H9 (cell line): ENCODE data around the gene GALNT13. TPM values are rescaled to one million over a fixed set of nuclear protein-coding genes. Genes with fewer than 3 reads are reported as not detected.
A peak's percentile ranks its signal among the peaks of the same experiment; 100 is the strongest.

Source experiments
- DNase-seq: peaks from one replicate; pipeline ENCODE4 v3.0.0-alpha.2; 2017
- H2AFZ ChIP-seq: one replicate; pipeline ENCODE4 v1.6.1; 2013; ENCODE audit warnings: mild to moderate bottlenecking, low read length, control low read depth, moderate library complexity
- H2AK5ac ChIP-seq: 2 replicates; pipeline ENCODE4 v1.6.1; 2013; ENCODE audit warnings: low read length, control low read depth, mixed read lengths; ENCODE audit not compliant: insufficient read length
- H2BK120ac ChIP-seq: one replicate; pipeline ENCODE4 v1.6.1; 2013; ENCODE audit warnings: low read depth, mild to moderate bottlenecking, low read length, control low read depth, inconsistent platforms; ENCODE audit not compliant: poor library complexity, severe bottlenecking
- H2BK12ac ChIP-seq: 2 replicates; pipeline ENCODE4 v1.6.1; 2013; ENCODE audit warnings: low read length, control low read depth, mixed read lengths, low read depth; ENCODE audit not compliant: insufficient read length
- H2BK15ac ChIP-seq: 2 replicates; pipeline ENCODE4 v1.6.1; 2013; ENCODE audit warnings: low read depth, low read length, control low read depth
- H2BK20ac ChIP-seq: one replicate; pipeline ENCODE4 v1.6.1; 2013; ENCODE audit warnings: low read depth, mild to moderate bottlenecking, low read length, control low read depth, inconsistent platforms; ENCODE audit not compliant: poor library complexity, severe bottlenecking
- H2BK5ac ChIP-seq: 2 replicates; pipeline ENCODE4 v1.6.1; 2013; ENCODE audit warnings: low read length, control low read depth, mixed read lengths; ENCODE audit not compliant: insufficient read length
- H3K14ac ChIP-seq: 2 replicates; pipeline ENCODE4 v1.6.1; 2013; ENCODE audit warnings: low read length, control low read depth; ENCODE audit not compliant: insufficient read depth
- H3K18ac ChIP-seq: 2 replicates; pipeline ENCODE4 v1.6.1; 2013; ENCODE audit warnings: low read depth, mild to moderate bottlenecking, mixed read lengths, low read length, control low read depth; ENCODE audit not compliant: insufficient read length
- H3K23ac ChIP-seq: 2 replicates; pipeline ENCODE4 v1.6.1; 2013; ENCODE audit warnings: low read length, control low read depth, mixed read lengths, low read depth; ENCODE audit not compliant: insufficient read length
- H3K23me2 ChIP-seq: 2 replicates; pipeline ENCODE4 v1.6.1; 2013; ENCODE audit warnings: low read depth, mild to moderate bottlenecking, mixed read lengths, low read length, control low read depth; ENCODE audit not compliant: insufficient read length, poor library complexity, severe bottlenecking
- H3K27ac ChIP-seq: 2 replicates; pipeline ENCODE4 v1.5.1; 2013; ENCODE audit warnings: low read length, control low read depth, mixed read lengths, low read depth; ENCODE audit not compliant: insufficient read length
- H3K27me3 ChIP-seq: 2 replicates; pipeline ENCODE4 v1.6.1; 2013; ENCODE audit warnings: low read length, control low read depth, inconsistent platforms; ENCODE audit not compliant: insufficient read depth
- H3K4ac ChIP-seq: 2 replicates; pipeline ENCODE4 v1.6.1; 2013; ENCODE audit warnings: low read depth, mild to moderate bottlenecking, control low read depth, inconsistent platforms, low read length, moderate library complexity
- H3K4me1 ChIP-seq: 2 replicates; pipeline ENCODE4 v1.6.1; 2013; ENCODE audit warnings: low read length, control low read depth, inconsistent platforms; ENCODE audit not compliant: insufficient read depth
- H3K4me2 ChIP-seq: 2 replicates; pipeline ENCODE4 v1.6.1; 2013; ENCODE audit warnings: low read length, control low read depth, mixed read lengths; ENCODE audit not compliant: insufficient read length, insufficient read depth
- H3K56ac ChIP-seq: 2 replicates; pipeline ENCODE4 v1.6.1; 2013; ENCODE audit warnings: low read depth, mild to moderate bottlenecking, mixed read lengths, low read length, control low read depth; ENCODE audit not compliant: insufficient read length
- H3K79me1 ChIP-seq: 2 replicates; pipeline ENCODE4 v1.6.1; 2013; ENCODE audit warnings: low read depth, mild to moderate bottlenecking, moderate library complexity, low read length, control low read depth, inconsistent platforms; ENCODE audit not compliant: insufficient read depth, poor library complexity, severe bottlenecking
- H3K79me2 ChIP-seq: 2 replicates; pipeline ENCODE4 v1.6.1; 2013; ENCODE audit warnings: low read length, control low read depth, inconsistent platforms; ENCODE audit not compliant: insufficient read depth
- H3K9ac ChIP-seq: 2 replicates; pipeline ENCODE4 v1.6.1; 2013; ENCODE audit warnings: low read length, control low read depth, mixed read lengths; ENCODE audit not compliant: insufficient read length; ENCODE audit errors: extremely low read depth
- H3K9me3 ChIP-seq: one replicate; pipeline ENCODE4 v1.6.1; 2013; ENCODE audit warnings: low read depth, low read length, inconsistent platforms; ENCODE audit not compliant: control insufficient read depth
- H3T11ph ChIP-seq: one replicate; pipeline ENCODE4 v1.6.1; 2013; ENCODE audit warnings: mild to moderate bottlenecking, low read length, control low read depth, inconsistent platforms
- H4K20me1 ChIP-seq: one replicate; pipeline ENCODE4 v1.6.1; 2013; ENCODE audit not compliant: control insufficient read depth, insufficient read length, insufficient read depth
- H4K5ac ChIP-seq: 2 replicates; pipeline ENCODE4 v1.6.1; 2013; ENCODE audit warnings: low read depth, mild to moderate bottlenecking, mixed read lengths, low read length, control low read depth; ENCODE audit not compliant: insufficient read length
- H4K8ac ChIP-seq: replicated peaks from 2 replicates; pipeline ENCODE4 v1.6.1; 2013; ENCODE audit warnings: low read length, control low read depth, mixed read lengths, low read depth; ENCODE audit not compliant: insufficient read length
- H4K91ac ChIP-seq: 2 replicates; pipeline ENCODE4 v1.6.1; 2013; ENCODE audit warnings: low read depth, mild to moderate bottlenecking, moderate library complexity, mixed read lengths, low read length, control low read depth; ENCODE audit not compliant: insufficient read length
- H3K27ac Mint-ChIP-seq, 3 experiments: 2 replicates in 2 of 3; 3 replicates in 1 of 3; pipeline ENCODE4 v1.8.0; 2020 to 2021; ENCODE audit warnings: mixed read lengths in 3 of 3, mild to moderate bottlenecking in 1 of 3, moderate library complexity in 1 of 3
- H3K27me3 Mint-ChIP-seq: 2 replicates; pipeline ENCODE4 v1.8.0; 2021; ENCODE audit warnings: low read depth, mild to moderate bottlenecking, moderate library complexity, mixed read lengths
- H3K36me3 Mint-ChIP-seq, 3 experiments: 2 replicates in 2 of 3; 3 replicates in 1 of 3; pipeline ENCODE4 v1.8.0; 2020 to 2021; ENCODE audit warnings: low read depth in 3 of 3, mixed read lengths in 3 of 3; ENCODE audit not compliant: insufficient read depth in 1 of 3
- H3K4me1 Mint-ChIP-seq, 2 experiments: 2 replicates each; pipeline ENCODE4 v1.8.0; 2020; ENCODE audit warnings: mixed read lengths in 2 of 2
- H3K4me3 Mint-ChIP-seq, 2 experiments: 2 replicates in 1 of 2; 3 replicates in 1 of 2; pipeline ENCODE4 v1.8.0; 2020 to 2021; ENCODE audit warnings: mild to moderate bottlenecking in 2 of 2, mixed read lengths in 2 of 2, moderate library complexity in 1 of 2
- H3K9me3 Mint-ChIP-seq, 2 experiments: 2 replicates in 1 of 2; 3 replicates in 1 of 2; pipeline ENCODE4 v1.8.0; 2020; ENCODE audit warnings: mild to moderate bottlenecking in 2 of 2, mixed read lengths in 2 of 2, moderate library complexity in 1 of 2
- CTCF ChIP-seq: fragments of 200-600 bp; sonication (generic); conservative IDR thresholded peaks from 3 replicates; pipeline ENCODE4 v1.8.0; 2021; ENCODE audit warnings: antibody characterized with exemption, mild to moderate bottlenecking
- WGBS: extraction: QIAGEN DNeasy Blood & Tissue Kit; methylation state at CpG from one replicate; pipeline ENCODE4 v1.1.7; 2013; ENCODE audit warnings: missing lambda C conversion rate, low lambda C conversion rate, mixed read lengths; ENCODE audit not compliant: insufficient read length; ENCODE audit errors: extremely low coverage; 5-methylcytosine and 5-hydroxymethylcytosine counted together
- total RNA-seq: library from RNA; stranded (reverse); gene quantifications from 2 replicates; pipeline ENCODE4 v1.2.1, GENCODE V29; 2021

The GALNT13 gene
- total RNA-seq, 1 experiment from 2014 or later = 6.6 TPM

- Histone ChIP-seq H3K14ac (no peak overlapping the region), H3T11ph (no peak overlapping the region), H3K4ac (no peak overlapping the region), H3K9me3 (no peaks in the 10 kb centered on the region), H3K27me3 (no peaks in the 10 kb centered on the region), H4K8ac (no peak overlapping the region), H4K20me1 (no peaks in the 10 kb centered on the region), H4K91ac (no peak overlapping the region), H3K79me2 (no peaks in the 10 kb centered on the region), H3K79me1 (no peaks in the 10 kb centered on the region), H3K4me2 (no peak overlapping the region), H2BK5ac (no peak overlapping the region), H3K23ac (no peak overlapping the region), H3K4me1 (peaks cover 3% of the 10 kb centered on the region; the same call in 1 of the 2 replicates), H3K18ac (no peak overlapping the region), H3K27ac (peak overlapping the region; percentile 34), H2BK20ac (no peak overlapping the region), H4K5ac (no peak overlapping the region), H3K23me2 (no peaks in the 10 kb centered on the region), H2BK15ac (no peak overlapping the region), H2BK120ac (no peak overlapping the region), H2AK5ac (no peak overlapping the region), H2BK12ac (no peak overlapping the region), H2AFZ (no peak overlapping the region), H3K9ac (no peak overlapping the region), H3K56ac (no peak overlapping the region)
- H3K36me3 Mint-ChIP-seq = no peaks in the 10 kb centered on the region
- H3K27me3 Mint-ChIP-seq = no peaks in the 10 kb centered on the region
- H3K4me1 Mint-ChIP-seq = peaks cover 19 to 23% of the 10 kb centered on the region in 2 experiments
- peak; percentile 43 for DNase-seq
- no peaks in the 10 kb centered on the region; a peak in 1 of 5 replicates for H3K9me3 Mint-ChIP-seq
- H3K27ac Mint-ChIP-seq = peak overlapping the region; percentile 89 to 99 (median 91)
- no CpG with 5 or more reads among the region's 3 CpGs for WGBS
- no peak for TF ChIP-seq CTCF
- peak overlapping the region in 1 of 2 experiments; percentile 49; a peak in 1 of 5 replicates for H3K4me3 Mint-ChIP-seq
These were observed 466.7 kb downstream of the GALNT13 start for GRCh38 chr2:154338352-154338967.
